Liver (tissue), 3 donors: ENCODE measurements around the gene NBEA.

ENCODE experiments used
- HNF4A ChIP-seq, 2 donors: conservative IDR thresholded peaks; 2 replicates each; pipeline ENCODE4 v1.6.1; 2016; ENCODE audit warnings: antibody characterized with exemption in 2 of 2, mild to moderate bottlenecking in 2 of 2
- RAD21 ChIP-seq, 2 donors: IDR thresholded peaks; 2 replicates each; pipeline ENCODE4 v1.6.1; 2016; ENCODE audit warnings: antibody characterized with exemption in 2 of 2, mild to moderate bottlenecking in 2 of 2
- RXRA ChIP-seq, 2 donors: IDR thresholded peaks; 2 replicates each; pipeline ENCODE4 v1.6.1; 2017 to 2018; ENCODE audit warnings: antibody characterized with exemption in 2 of 2, mild to moderate bottlenecking in 1 of 2
- SP1 ChIP-seq: IDR thresholded peaks from 2 replicates; pipeline ENCODE4 v1.6.1; 2018; ENCODE audit warnings: antibody characterized with exemption, mild to moderate bottlenecking
- TAF1 ChIP-seq: conservative IDR thresholded peaks from 2 replicates; pipeline ENCODE4 v1.6.1; 2016; ENCODE audit warnings: antibody characterized with exemption, mild to moderate bottlenecking
- TF ChIP-seq, protein P1 (sequence below): fragments of 150-350 bp; IDR thresholded peaks from 2 replicates; pipeline ENCODE4 v1.5.1; 2017; ENCODE audit warnings: improper control_type of control experiment, low read depth, low read length; ENCODE audit not compliant: missing input control
- TF ChIP-seq, protein P2 (sequence below): IDR thresholded peaks from 2 replicates; pipeline ENCODE4 v1.6.1; 2016; ENCODE audit warnings: antibody characterized with exemption
- TF ChIP-seq, protein P3 (sequence below): IDR thresholded peaks from 2 replicates; pipeline ENCODE4 v1.6.1; 2016; ENCODE audit warnings: antibody characterized with exemption
- TF ChIP-seq, protein P4 (sequence below): IDR thresholded peaks from 2 replicates; pipeline ENCODE4 v1.6.1; 2016; ENCODE audit warnings: antibody characterized with exemption
- TF ChIP-seq, protein P5 (sequence below): IDR thresholded peaks from 2 replicates; pipeline ENCODE4 v1.6.1; 2016; ENCODE audit warnings: antibody characterized with exemption, mild to moderate bottlenecking
- donor health status: healthy.
- donor health status: healthy.

DNA sequence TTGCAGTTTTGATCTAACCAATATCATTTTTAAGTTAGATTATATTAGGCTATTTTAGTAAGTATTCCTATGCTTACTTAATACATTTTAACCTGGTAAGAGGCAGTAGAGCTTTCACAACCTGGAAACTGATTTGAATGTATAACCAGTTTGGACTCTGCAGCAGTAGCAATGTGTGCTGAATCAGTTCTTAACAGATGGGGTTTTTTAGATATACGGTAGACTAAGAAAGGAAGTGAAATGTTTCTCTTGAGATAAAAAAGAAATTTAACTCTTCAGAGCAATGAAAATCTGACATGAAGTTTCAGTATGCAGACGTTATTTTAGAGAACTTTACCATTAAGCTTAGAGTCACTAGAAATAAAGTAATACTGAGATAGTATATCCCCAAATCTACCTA is 2.7 kb downstream of the NBEA start:
- TF ChIP-seq TAF1: no peak
- TF ChIP-seq, protein P1, sequence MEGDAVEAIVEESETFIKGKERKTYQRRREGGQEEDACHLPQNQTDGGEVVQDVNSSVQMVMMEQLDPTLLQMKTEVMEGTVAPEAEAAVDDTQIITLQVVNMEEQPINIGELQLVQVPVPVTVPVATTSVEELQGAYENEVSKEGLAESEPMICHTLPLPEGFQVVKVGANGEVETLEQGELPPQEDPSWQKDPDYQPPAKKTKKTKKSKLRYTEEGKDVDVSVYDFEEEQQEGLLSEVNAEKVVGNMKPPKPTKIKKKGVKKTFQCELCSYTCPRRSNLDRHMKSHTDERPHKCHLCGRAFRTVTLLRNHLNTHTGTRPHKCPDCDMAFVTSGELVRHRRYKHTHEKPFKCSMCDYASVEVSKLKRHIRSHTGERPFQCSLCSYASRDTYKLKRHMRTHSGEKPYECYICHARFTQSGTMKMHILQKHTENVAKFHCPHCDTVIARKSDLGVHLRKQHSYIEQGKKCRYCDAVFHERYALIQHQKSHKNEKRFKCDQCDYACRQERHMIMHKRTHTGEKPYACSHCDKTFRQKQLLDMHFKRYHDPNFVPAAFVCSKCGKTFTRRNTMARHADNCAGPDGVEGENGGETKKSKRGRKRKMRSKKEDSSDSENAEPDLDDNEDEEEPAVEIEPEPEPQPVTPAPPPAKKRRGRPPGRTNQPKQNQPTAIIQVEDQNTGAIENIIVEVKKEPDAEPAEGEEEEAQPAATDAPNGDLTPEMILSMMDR: no peak
- no peak for TF ChIP-seq RAD21 (IDR thresholded peaks at IDR 0.05)
- TF ChIP-seq, protein P2, sequence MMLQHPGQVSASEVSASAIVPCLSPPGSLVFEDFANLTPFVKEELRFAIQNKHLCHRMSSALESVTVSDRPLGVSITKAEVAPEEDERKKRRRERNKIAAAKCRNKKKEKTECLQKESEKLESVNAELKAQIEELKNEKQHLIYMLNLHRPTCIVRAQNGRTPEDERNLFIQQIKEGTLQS: no peak
- TF ChIP-seq SP1: no peak
- TF ChIP-seq, protein P3, sequence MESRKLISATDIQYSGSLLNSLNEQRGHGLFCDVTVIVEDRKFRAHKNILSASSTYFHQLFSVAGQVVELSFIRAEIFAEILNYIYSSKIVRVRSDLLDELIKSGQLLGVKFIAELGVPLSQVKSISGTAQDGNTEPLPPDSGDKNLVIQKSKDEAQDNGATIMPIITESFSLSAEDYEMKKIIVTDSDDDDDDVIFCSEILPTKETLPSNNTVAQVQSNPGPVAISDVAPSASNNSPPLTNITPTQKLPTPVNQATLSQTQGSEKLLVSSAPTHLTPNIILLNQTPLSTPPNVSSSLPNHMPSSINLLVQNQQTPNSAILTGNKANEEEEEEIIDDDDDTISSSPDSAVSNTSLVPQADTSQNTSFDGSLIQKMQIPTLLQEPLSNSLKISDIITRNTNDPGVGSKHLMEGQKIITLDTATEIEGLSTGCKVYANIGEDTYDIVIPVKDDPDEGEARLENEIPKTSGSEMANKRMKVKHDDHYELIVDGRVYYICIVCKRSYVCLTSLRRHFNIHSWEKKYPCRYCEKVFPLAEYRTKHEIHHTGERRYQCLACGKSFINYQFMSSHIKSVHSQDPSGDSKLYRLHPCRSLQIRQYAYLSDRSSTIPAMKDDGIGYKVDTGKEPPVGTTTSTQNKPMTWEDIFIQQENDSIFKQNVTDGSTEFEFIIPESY: no peak
- TF ChIP-seq RXRA (IDR thresholded peaks at IDR 0.05): no peak
- TF ChIP-seq, protein P4, sequence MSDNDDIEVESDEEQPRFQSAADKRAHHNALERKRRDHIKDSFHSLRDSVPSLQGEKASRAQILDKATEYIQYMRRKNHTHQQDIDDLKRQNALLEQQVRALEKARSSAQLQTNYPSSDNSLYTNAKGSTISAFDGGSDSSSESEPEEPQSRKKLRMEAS: no peak
- TF ChIP-seq, protein P5, sequence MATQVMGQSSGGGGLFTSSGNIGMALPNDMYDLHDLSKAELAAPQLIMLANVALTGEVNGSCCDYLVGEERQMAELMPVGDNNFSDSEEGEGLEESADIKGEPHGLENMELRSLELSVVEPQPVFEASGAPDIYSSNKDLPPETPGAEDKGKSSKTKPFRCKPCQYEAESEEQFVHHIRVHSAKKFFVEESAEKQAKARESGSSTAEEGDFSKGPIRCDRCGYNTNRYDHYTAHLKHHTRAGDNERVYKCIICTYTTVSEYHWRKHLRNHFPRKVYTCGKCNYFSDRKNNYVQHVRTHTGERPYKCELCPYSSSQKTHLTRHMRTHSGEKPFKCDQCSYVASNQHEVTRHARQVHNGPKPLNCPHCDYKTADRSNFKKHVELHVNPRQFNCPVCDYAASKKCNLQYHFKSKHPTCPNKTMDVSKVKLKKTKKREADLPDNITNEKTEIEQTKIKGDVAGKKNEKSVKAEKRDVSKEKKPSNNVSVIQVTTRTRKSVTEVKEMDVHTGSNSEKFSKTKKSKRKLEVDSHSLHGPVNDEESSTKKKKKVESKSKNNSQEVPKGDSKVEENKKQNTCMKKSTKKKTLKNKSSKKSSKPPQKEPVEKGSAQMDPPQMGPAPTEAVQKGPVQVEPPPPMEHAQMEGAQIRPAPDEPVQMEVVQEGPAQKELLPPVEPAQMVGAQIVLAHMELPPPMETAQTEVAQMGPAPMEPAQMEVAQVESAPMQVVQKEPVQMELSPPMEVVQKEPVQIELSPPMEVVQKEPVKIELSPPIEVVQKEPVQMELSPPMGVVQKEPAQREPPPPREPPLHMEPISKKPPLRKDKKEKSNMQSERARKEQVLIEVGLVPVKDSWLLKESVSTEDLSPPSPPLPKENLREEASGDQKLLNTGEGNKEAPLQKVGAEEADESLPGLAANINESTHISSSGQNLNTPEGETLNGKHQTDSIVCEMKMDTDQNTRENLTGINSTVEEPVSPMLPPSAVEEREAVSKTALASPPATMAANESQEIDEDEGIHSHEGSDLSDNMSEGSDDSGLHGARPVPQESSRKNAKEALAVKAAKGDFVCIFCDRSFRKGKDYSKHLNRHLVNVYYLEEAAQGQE: no peak
- no peak for TF ChIP-seq HNF4A (conservative IDR thresholded peaks at IDR 0.05)
